GM12873 (cell line): Measurements from ENCODE around the gene TCERG1L.

Source experiments
- CTCF ChIP-seq: IDR thresholded peaks from 2 replicates; pipeline ENCODE4 v1.5.1; 2012; ENCODE audit warnings: low read depth, mild to moderate bottlenecking, moderate library complexity, low read length, control low read depth; ENCODE audit not compliant: insufficient read depth; ENCODE audit errors: missing control alignments

TCERG1L gene

DNA sequence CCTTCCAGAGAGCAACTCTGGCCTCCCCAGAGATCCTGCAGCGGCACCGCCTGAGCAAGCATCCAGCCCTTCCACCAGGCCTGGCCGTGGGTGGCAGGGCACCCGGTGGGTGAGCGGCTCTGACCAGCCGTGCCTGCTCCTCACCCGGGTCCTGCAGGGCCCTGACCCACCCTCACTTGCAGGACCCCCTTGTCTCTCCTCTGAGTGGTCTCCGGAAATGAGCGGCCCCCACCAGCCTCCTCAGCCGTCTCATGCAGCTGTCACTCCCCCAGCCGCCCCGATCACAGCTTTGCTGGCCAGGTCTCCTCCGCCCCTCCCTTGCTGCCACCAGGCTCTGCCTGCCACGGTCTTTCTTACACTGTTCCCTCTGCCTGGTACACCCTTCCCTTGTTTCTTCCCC, 218.2 kb downstream of the TCERG1L start:
- TF ChIP-seq CTCF, result no peak

DNA sequence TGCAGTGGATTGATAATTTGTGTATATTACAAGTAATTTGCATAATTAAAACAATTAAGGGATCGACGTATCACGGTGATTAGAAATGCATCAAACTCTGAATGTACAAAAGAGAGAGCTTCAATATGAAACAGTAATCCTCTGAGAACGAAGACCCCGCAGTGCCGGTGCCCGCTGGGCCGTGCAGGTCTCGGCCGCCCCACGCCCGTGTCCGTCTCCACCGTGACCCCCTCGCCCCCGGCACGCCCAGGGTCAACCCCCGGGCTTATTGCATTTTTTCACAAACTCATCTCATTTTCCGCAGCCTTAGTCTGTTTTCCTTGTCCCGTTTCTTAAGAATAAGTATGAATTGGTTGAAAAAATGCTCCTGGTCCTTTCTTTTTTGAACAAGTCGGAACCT, 218.6 kb downstream of the TCERG1L start:
- TF ChIP-seq CTCF, result no peak

DNA sequence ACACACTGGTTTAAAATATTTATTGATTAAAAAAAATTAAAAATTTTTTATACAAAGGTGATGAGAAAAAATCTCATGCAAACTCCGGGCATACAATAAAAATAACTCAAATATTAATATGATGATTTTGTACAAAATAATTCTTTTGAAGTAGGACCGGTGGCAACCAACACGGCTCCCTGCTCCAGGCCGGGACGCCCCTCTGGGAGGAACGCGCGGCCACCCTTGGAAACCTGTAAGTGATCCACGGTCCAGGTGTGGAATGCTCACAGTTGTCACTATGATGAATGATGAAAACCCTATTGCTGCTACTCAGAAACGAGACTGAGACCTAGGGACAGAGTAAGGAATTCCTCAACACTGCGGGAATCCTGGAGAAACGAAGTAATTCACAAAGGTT, 219.1 kb downstream of the TCERG1L start:
- TF ChIP-seq CTCF, result no peak

DNA sequence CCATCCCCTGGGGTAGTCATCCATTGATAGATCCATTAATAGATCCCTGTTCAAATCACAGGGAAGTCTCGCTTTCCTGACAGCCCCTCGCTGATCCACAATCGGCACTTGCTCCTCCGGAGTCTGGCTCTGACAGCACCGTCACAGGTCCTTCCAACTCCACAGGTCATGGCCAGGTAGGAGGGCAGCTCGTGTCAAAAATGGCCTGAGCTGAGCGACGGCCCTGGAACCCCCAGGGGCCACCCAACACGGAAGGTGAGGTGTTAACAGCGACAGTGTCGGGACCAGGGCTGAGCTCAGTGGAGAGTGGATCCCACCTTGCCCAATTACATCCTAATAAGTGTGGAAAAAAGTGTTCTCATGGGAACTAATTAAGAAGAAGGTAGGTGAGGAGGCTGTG, 219.8 kb downstream of the TCERG1L start:
- no peak for TF ChIP-seq CTCF

- no peak for TF ChIP-seq CTCF
Observed at GRCh38 chr10:131090761-131091661, 220.5 kb downstream of the TCERG1L start.

DNA sequence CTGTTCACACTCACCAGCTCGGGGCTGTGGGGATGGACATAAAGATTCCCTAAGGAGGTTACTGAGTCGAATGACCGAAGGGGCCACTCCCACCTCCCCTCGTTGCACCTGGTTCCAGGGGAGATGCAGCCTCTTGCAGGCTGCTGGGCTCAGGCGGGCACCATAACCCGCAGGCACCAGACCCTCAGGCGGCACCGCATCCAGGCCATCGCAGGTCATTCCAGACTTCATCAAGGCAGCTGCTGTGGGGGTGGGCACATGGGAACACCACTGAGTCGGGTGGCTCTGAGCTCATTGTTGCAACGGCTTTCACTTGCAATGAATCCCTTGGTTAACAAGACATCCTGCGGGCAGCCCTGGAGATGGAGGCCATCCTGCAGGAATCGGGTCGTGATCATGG, 221.7 kb downstream of the TCERG1L start:
- TF ChIP-seq CTCF, result no peak

DNA sequence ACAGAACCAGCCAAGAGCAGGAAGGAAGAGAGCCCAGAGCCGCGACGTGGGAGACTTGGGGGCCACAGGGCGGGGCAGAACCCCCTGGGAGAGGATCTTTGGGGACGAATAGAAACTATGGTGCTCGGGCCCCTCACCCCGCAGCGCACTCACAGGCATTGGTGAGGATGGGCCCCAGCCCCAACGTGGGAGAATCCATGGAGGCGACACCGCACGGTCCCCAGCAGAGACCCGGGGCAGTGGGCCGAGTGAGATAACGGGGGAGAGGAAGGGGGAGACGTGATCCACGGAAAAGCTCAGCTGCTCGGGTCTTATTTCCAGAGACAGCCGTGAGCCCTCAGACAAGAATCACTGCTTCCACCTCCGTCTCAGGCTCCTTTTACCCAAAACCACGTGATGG, 222.4 kb downstream of the TCERG1L start:
- no peak for TF ChIP-seq CTCF
